Panc1 (cell line): Measurements from ENCODE around the gene HDAC11. TPM values are rescaled to one million over a fixed set of nuclear protein-coding genes. Genes with fewer than 3 reads are reported as not detected.
A peak's percentile ranks its signal among the peaks of the same experiment; 100 is the strongest.

ENCODE experiments used
- ATAC-seq: fragments of 200-7000 bp; cut with Tn5 transposase; 2 replicates; pipeline ENCODE4 v1.9.1; 2020; ENCODE audit warnings: mild to moderate bottlenecking, moderate library complexity
- BruUV-seq: library from RNA; stranded (reverse); fragments of 400-500 nt; replicated peaks from 2 replicates; lab custom pipeline; 2021; lab: Mats Ljungman, UMichigan
- CTCF ChIA-PET: fragments of 300-600 bp; sonication (Branson Sonifier 250); formaldehyde crosslinking; loops from one replicate; lab custom pipeline; 2022; ENCODE audit warnings: antibody characterized with exemption; lab: Charles Lee
- POLR2A ChIA-PET: fragments of 300-600 bp; sonication (Branson Sonifier 250); formaldehyde crosslinking; loops from one replicate; lab custom pipeline; 2022; ENCODE audit warnings: antibody characterized with exemption; lab: Charles Lee
- DNase-seq: peaks from one replicate; pipeline ENCODE4 v3.0.0-alpha.2; 2010; ENCODE audit warnings: low read depth, low spot score
- H3K27ac ChIP-seq: 2 replicates; pipeline ENCODE4 v1.5.1; 2011; ENCODE audit warnings: mild to moderate bottlenecking, low read length, inconsistent platforms
- H3K27me3 ChIP-seq: fragments of 200-500 bp; sonication (Bioruptor generic); 2 replicates; pipeline ENCODE4 v1.6.0; 2014; ENCODE audit warnings: low read length, inconsistent platforms; ENCODE audit not compliant: control insufficient read depth, insufficient read depth
- H3K36me3 ChIP-seq: fragments of 200-500 bp; sonication (Bioruptor generic); 2 replicates; pipeline ENCODE4 v1.5.1; 2014; ENCODE audit warnings: inconsistent platforms, mild to moderate bottlenecking, low read length, moderate library complexity; ENCODE audit not compliant: control insufficient read depth, insufficient read depth
- H3K4me1 ChIP-seq: 2 replicates; pipeline ENCODE4 v1.5.1; 2011; ENCODE audit warnings: inconsistent platforms, mild to moderate bottlenecking, low read length, moderate library complexity; ENCODE audit not compliant: control insufficient read depth, insufficient read depth
- H3K4me3 ChIP-seq, 2 experiments: 2 replicates each; pipeline ENCODE4 v1.5.1; 2011 to 2012; ENCODE audit warnings: low read depth in 2 of 2, low read length in 2 of 2, mild to moderate bottlenecking in 2 of 2, inconsistent platforms in 1 of 2, moderate library complexity in 1 of 2
- H3K9me3 ChIP-seq: fragments of 200-500 bp; sonication (Bioruptor generic); 2 replicates; pipeline ENCODE4 v1.5.1; 2014; ENCODE audit warnings: low read depth, mild to moderate bottlenecking, inconsistent platforms, low read length, moderate library complexity; ENCODE audit not compliant: control insufficient read depth, insufficient read depth
- POLR2AphosphoS5 ChIP-seq: IDR thresholded peaks from 2 replicates; pipeline ENCODE4 v1.6.1; 2012; ENCODE audit warnings: mild to moderate bottlenecking, low read depth, low read length, moderate library complexity
- SIN3A ChIP-seq: IDR thresholded peaks from 2 replicates; pipeline ENCODE4 v1.6.1; 2012; ENCODE audit warnings: low read depth, mild to moderate bottlenecking, low read length, moderate library complexity, borderline replicate concordance; ENCODE audit not compliant: insufficient read depth
- TCF7L2 ChIP-seq: IDR thresholded peaks from 2 replicates; pipeline ENCODE4 v1.6.1; 2011; ENCODE audit warnings: mild to moderate bottlenecking, low read depth, low read length, inconsistent platforms
- in situ Hi-C: cut with HindIII; loops from 2 replicates; pipeline ENCODE4 v1.10.0; 2016; ENCODE audit warnings: low sequenced_read_pairs, low pct_unique_long_range_greater_than_20kb
- intact Hi-C: fragments of 100-400 bp; cut with micrococcal nuclease; formaldehyde crosslinking; loops from one replicate; pipeline ENCODE4 v1.10.0; 2022; ENCODE audit not compliant: unreplicated experiment
- total RNA-seq: library from RNA; stranded (reverse); gene quantifications from one replicate; pipeline ENCODE4 v1.2.1, GENCODE V29; 2021; ENCODE audit not compliant: unreplicated experiment
- TF ChIP-seq, protein P1 (sequence below), 2 experiments: IDR thresholded peaks; 2 replicates each; pipeline ENCODE4 v1.6.1; 2011 to 2012; ENCODE audit warnings: low read depth in 2 of 2, control low read depth in 1 of 2, low read length in 1 of 2, mild to moderate bottlenecking in 1 of 2, moderate library complexity in 1 of 2; ENCODE audit not compliant: insufficient read depth in 1 of 2
- TF ChIP-seq, protein P2 (sequence below): fragments of 450-650 bp; IDR thresholded peaks from 2 replicates; pipeline ENCODE4 v1.5.1; 2017; ENCODE audit warnings: mild to moderate bottlenecking

HDAC11 gene
- total RNA-seq, 1 experiment from 2014 or later = 10.6 TPM

DNA sequence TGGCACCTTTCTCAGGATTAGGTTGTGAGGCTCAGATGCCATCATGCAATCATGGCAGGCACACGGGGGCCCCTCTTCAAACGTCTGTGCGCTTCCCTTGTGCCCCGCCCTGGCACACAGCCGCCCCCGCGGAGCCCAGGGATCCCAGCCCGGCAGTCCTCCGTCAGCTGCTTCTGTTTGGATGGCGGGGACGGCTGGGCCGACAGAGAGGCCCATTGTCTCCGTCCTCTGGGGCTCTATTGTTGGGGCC is 849 bp upstream of the HDAC11 start:
- POLR2A ChIA-PET = interaction anchor here (0.7 kb wide), 1 partner anchor 508 kb away, joined by 4 read pairs; no protein-coding TSS in a partner anchor
- no peaks in the 10 kb centered on the region for H3K9me3 ChIP-seq
- ATAC-seq (peak; percentile 15), DNase-seq (no peak)
- in situ Hi-C loops (no loop called here), intact Hi-C loops (no loop called here)
- TF ChIP-seq, protein P1, sequence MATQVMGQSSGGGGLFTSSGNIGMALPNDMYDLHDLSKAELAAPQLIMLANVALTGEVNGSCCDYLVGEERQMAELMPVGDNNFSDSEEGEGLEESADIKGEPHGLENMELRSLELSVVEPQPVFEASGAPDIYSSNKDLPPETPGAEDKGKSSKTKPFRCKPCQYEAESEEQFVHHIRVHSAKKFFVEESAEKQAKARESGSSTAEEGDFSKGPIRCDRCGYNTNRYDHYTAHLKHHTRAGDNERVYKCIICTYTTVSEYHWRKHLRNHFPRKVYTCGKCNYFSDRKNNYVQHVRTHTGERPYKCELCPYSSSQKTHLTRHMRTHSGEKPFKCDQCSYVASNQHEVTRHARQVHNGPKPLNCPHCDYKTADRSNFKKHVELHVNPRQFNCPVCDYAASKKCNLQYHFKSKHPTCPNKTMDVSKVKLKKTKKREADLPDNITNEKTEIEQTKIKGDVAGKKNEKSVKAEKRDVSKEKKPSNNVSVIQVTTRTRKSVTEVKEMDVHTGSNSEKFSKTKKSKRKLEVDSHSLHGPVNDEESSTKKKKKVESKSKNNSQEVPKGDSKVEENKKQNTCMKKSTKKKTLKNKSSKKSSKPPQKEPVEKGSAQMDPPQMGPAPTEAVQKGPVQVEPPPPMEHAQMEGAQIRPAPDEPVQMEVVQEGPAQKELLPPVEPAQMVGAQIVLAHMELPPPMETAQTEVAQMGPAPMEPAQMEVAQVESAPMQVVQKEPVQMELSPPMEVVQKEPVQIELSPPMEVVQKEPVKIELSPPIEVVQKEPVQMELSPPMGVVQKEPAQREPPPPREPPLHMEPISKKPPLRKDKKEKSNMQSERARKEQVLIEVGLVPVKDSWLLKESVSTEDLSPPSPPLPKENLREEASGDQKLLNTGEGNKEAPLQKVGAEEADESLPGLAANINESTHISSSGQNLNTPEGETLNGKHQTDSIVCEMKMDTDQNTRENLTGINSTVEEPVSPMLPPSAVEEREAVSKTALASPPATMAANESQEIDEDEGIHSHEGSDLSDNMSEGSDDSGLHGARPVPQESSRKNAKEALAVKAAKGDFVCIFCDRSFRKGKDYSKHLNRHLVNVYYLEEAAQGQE (IDR thresholded peaks at IDR 0.05; ENCODE audit: insufficient read depth in 1 of 2, low read depth in 2 of 2, low read length in 1 of 2) = no peak
- no peak for TF ChIP-seq POLR2AphosphoS5
- no TSS peak for BruUV-seq
- no peaks in the 10 kb centered on the region for H3K36me3 ChIP-seq
- no peaks in the 10 kb centered on the region for H3K4me1 ChIP-seq
- peak overlapping the region; percentile 65 for H3K27ac ChIP-seq
- H3K4me3 ChIP-seq = peak overlapping the region; percentile 61 to 64
- CTCF ChIA-PET = no interaction called here
- H3K27me3 ChIP-seq = no peaks in the 10 kb centered on the region

DNA sequence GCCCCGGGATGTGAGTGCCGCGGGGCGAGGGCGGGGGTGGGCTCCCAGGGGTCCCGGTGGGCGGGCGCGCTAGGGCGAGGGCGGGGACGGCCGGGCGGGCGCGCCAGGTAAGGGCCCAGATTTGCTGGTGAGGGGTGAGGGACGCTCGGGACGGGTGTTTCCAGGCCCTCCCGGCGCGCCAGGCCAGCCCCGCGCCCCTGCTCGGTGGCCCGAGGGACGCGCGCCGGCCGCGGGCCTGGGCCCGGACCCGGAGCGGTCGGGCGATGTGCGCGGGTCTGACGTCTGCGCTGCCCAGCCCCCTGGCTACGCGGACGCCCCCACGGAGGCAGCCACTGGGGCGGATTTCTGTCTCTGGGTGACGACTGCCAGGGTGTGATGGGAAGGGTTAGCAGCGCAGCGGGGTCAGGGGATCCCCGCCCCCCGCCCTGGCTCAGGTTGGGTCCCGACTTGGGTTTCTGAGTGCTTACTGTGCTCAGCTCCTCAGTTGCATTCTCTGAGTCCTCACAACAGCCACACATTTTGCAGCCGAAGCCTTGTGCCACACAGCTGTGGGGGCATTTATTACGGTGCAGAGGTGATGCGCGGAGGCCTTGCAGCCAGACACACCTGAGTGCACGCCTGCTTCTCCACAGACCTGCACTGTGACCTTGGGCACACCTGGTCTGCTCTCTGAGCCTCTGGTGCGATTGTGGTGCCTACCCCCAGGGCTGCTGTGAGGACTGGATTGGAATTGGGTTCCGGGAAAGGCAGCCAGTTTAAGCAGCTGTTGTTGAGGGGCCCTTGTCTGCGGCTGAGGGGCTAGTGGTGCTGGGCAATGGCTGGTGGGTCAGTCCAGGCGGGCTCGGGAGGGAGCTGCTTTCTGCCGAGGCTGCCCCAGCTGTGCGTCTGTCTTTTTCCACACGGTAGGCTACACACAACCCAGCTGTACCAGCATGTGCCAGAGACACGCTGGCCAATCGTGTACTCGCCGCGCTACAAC is 523 bp downstream of the HDAC11 start:
- no TSS peak for BruUV-seq
- no peak overlapping the region for H3K27ac ChIP-seq
- no peaks in the 10 kb centered on the region for H3K4me1 ChIP-seq
- intact Hi-C loops = no loop called here
- POLR2A ChIA-PET = interaction anchor here (0.9 kb wide), 1 partner anchor 27 kb away, joined by 3 read pairs; no protein-coding TSS in a partner anchor
- H3K27me3 ChIP-seq = no peaks in the 10 kb centered on the region
- CTCF ChIA-PET = interaction anchor here (0.7 kb wide), 2 partner anchors 13 to 28 kb away, joined by 3 to 5 read pairs; no protein-coding TSS in a partner anchor
- H3K9me3 ChIP-seq = no peaks in the 10 kb centered on the region
- in situ Hi-C loops = no loop called here
- H3K36me3 ChIP-seq = no peaks in the 10 kb centered on the region
- TF ChIP-seq TCF7L2 (no peak), SIN3A (no peak), POLR2AphosphoS5 (no peak)
- TF ChIP-seq, protein P1 (IDR thresholded peaks at IDR 0.05; ENCODE audit: insufficient read depth in 1 of 2, low read depth in 2 of 2, low read length in 1 of 2) = no peak
- TF ChIP-seq, protein P2, sequence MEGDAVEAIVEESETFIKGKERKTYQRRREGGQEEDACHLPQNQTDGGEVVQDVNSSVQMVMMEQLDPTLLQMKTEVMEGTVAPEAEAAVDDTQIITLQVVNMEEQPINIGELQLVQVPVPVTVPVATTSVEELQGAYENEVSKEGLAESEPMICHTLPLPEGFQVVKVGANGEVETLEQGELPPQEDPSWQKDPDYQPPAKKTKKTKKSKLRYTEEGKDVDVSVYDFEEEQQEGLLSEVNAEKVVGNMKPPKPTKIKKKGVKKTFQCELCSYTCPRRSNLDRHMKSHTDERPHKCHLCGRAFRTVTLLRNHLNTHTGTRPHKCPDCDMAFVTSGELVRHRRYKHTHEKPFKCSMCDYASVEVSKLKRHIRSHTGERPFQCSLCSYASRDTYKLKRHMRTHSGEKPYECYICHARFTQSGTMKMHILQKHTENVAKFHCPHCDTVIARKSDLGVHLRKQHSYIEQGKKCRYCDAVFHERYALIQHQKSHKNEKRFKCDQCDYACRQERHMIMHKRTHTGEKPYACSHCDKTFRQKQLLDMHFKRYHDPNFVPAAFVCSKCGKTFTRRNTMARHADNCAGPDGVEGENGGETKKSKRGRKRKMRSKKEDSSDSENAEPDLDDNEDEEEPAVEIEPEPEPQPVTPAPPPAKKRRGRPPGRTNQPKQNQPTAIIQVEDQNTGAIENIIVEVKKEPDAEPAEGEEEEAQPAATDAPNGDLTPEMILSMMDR = no peak
- H3K4me3 ChIP-seq = peak overlapping the region; percentile 52 to 61
- peak; percentile 57 for ATAC-seq
- DNase-seq = no peak
